Raji (cell line): Measurements from ENCODE around the gene IQSEC3.

Experiments used
- POLR2A ChIP-seq: IDR thresholded peaks from 2 replicates; pipeline ENCODE4 v1.6.1; 2011; ENCODE audit warnings: low read depth, low read length, control low read depth; ENCODE audit not compliant: insufficient read depth

IQSEC3 gene

DNA sequence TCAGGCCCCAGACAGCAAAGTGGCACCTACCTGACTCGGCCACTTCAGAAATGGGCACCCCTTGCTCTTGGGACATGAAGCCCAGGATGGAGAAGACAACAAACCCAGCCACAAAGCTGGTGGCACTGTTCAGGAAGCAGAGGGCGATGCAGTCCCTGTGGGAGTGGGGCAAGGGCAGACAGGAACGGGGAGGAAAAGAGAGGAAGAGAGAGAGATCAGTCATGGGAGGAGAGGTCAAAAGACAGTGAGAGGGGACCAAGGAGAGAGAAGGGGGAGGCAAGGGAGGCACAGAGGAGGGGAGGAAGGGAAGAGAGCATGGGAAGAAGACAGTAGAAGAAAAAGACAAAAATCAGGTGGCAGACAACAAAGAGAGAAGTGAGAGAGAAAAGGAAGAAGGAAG, 130.8 kb downstream of the IQSEC3 start:
- TF ChIP-seq POLR2A: no peak

GRCh38 chr12:197911-198695, 131.5 kb downstream of the IQSEC3 start:
- no peak for TF ChIP-seq POLR2A

DNA sequence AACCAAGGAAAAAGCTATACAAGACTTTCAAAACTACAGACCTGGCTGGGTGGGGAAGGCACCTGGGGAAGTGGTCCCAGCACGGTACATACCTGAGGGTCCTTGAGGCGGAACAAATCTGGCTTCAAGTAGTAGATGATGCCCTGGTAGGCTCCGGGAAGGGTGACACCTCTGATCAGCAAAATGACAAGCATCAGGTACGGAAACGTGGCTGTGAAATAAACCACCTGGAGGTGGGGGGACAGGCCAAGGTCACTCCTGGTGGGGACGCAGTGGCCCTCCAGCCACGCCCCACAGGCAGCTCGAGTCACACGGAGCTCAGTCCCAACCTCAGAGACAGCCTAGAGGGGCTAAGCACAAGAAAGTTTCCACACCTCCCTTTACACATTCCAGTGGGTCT, 132.1 kb downstream of the IQSEC3 start:
- no peak for TF ChIP-seq POLR2A

DNA sequence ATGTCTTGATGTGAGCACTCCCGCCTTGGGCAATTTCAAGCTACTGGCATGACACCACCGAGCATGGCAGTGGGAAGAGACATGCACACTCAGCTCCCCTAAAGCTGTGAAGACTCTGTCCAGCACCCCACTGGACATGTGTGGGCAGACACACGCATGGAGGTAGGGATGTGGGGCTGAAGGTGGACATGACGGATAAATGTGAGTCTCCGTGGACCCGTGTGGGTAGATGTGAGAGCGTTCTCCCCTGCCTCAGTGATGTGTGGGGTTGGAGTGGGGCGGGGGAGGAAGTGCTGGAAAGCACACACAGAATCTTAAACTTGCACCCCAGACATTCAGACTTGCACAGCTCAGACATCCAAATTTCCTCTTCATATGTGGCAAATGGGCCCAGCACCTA, 134.8 kb downstream of the IQSEC3 start:
- TF ChIP-seq POLR2A: no peak

DNA sequence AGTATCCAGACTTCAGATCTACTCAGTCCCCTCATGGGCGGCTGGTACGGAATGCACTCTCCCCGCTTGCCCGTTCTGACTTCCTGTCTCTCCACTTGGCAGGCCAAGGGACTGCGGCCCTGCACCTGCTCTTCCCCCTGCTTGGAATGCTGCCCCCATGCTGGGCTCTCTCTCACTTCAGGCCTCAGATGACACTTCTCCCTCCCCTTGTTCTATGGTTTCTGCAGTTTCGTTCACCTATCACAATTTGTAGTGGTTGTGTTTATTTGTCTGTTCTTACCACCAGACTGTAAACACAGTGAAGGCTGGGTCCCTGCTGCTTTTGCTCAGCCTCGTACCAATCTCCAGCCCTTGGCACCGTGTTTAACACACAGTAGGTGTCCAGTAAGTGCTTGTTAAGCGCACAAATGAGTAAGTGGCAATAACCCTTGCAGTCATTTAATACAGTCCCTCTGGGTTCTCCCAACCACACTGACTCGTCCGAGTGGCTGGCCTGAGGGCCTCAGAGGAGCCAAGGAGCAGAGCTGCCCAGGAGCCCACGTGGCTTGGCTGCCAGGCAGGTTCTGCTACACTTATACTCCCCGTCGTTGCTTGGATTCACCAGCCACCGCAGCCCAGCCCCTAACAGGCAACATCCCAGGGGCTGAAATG, 135.6 kb downstream of the IQSEC3 start:
- no peak for TF ChIP-seq POLR2A

DNA sequence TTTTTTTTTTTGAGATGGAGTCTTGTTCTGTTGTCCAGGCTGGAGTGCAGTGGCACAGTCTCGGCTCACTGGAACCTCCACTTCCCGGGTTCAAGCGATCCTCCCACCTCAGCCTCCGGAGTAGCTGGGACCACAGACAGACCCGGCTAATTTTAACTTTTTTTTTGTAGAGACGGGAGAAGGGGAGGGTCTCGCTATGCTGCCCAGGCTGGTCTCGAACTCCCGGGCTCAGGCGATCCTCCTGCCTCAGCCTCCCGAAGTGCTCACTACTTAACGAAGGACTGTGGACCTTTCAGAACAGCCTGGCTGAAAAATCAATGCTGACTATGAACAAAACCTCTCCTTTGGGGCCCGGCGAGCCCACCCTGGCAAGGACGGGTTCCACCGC, 136.5 kb downstream of the IQSEC3 start:
- no peak for TF ChIP-seq POLR2A

DNA sequence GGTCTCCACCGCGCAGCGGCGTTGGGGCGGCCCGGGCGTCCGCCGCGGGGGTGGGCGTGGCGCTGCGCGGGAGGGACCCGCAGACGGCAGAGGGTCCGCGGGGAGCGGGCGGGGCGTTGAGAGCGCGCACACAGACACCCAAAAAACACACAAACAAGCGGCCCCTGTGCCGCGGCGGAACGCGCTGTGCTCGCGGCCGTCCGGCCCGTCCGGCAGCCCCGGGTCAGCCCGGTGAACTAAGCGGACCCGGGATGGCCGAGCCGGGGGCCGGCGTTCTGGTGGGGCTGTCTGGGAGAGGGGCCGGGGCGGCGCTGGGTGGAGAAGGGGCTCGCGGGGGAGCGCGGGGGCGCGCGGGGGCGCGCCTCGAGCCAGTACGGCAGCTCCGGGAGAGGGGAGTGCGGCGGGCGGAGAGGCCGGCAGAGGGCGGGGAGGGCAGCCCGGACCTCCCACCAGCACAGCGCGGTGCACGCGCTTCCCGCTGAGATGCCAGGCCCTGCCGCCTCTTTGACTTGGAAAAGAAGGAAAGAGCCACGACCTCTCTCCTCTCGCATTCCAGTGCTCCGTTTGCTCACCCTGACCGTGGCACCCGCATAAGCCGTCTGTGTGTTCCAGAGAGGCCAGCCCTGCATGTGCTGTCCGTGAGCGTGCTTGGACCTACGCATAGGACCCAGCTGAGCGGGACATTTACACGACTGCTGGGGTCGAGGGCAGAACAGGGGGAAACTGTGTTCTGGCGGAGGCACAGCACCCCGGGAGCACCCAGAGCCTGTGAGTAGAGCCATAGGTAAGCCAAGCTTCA, 137.1 kb downstream of the IQSEC3 start:
- no peak for TF ChIP-seq POLR2A

GRCh38 chr12:204261-204678, 137.7 kb downstream of the IQSEC3 start:
- TF ChIP-seq POLR2A: no peak

- no peak for TF ChIP-seq POLR2A
Measured at GRCh38 chr12:205026-205425, 138.5 kb downstream of the IQSEC3 start.

DNA sequence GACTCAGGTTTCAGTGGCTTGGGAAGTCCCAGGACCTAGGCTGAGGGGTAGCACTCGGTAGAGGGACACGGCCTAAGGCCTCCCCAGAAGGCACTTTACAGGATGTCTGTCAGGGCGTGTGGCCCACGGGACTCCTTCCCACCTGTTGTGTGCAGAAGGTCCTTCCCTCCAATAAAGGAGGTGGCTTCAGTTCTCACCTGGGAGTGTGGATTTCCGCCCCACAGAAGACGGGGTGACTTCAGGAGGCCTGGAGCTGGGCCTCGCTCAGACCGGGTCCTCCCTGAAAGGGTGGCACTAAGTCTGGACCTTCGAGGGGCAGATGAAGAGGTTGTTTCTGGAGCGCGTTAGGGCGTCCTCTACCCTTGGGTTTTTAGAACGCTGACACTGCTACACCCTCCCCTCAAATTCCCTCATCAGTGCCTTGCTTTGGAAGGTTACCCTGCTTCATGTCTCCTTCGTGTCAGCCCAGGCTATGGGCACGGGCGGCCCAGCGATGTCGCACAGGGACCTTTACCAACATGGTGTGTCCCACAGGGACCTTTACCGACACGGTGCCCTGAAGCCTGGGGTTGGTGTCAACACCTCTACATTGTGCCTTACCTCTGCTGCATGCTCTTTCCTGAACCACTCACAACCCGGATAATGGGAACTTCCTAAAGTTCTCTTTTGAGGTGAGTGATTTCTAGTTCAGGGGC, 140.3 kb downstream of the IQSEC3 start:
- TF ChIP-seq POLR2A: no peak

DNA sequence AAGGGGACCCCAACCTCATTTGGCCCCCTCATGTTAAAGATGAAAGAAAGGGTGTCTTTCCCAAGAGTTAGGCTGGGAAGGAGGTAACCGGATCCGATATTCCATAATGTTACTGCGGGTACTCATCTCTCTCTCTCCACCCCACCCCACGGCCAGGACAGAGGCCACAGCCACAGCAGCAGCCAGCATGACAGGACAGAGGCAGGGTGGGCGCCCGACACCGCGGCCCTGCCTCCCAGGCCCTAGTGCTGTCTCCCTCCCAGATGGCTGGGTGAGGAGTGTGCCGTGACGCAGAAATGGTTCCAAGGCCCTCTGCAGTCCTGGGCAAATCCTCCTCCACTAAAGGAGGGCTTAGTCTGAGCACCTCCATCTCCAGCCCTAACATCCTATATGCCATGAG, 141.2 kb downstream of the IQSEC3 start:
- TF ChIP-seq POLR2A: no peak

DNA sequence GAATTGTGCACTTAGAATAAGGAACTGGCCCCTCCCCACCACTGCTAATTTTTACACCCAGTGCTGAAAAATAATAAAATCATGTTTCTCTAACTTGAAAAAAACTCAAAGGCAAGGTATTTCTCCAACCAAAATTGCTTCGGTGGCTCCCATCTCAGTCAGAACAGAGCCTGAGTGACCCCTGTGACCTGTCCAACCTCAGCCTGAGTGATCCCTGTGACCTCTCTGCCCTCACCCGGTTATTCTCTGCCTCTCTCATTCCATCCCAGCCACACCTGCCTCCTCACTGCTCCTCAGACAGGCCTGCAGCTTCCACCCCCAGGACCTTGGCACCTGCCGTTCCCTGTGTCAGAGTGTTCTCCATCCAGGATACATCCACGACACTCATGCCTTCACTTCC, 142.2 kb downstream of the IQSEC3 start:
- TF ChIP-seq POLR2A: no peak

- TF ChIP-seq POLR2A: no peak
Measured at GRCh38 chr12:209246-209645, 142.7 kb downstream of the IQSEC3 start.

DNA sequence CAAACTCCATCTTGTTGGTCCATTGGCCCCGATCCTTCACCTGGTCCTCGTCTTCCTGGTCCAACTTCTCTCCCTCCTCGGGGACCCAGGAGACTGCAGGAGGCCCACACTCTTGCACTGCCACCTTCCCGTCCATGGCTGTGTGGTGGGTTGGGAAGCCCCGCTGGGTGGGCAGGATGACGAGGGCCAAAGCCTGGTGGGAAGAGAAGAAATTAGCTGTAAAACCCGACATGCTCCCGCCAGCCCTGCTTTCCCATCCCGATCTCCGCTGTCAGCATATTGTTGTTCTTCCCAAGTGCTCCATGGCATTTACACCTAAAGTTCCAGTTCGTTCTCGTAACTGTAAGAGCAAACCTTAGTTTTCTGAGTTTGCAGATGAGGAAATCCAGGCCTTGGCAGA, 143.3 kb downstream of the IQSEC3 start:
- no peak for TF ChIP-seq POLR2A
